Breast epithelium (tissue), 4 donors: ENCODE results near the gene WDPCP. TPM values are rescaled to one million over a fixed set of nuclear protein-coding genes. Genes with fewer than 3 reads are reported as not detected.
A peak's percentile ranks its signal among the peaks of the same experiment; 100 is the strongest.
"Not testable (repeated sequence)": the region's sequence is repeated elsewhere in the genome, so short reads cannot be mapped to it uniquely, and the experiment has no call there.

Experiments
- DNase-seq, 2 donors: peaks; one replicate each; pipeline ENCODE4 v3.0.0-alpha.2; 2019; ENCODE audit warnings: low spot score in 2 of 2
- H3K27ac ChIP-seq, 2 donors: fragments of 200-600 bp; sonication (generic) in 1 of 2; one replicate each; pipeline ENCODE4 v1.5.1; 2016 to 2019; ENCODE audit warnings: mild to moderate bottlenecking in 1 of 2
- H3K27me3 ChIP-seq, 2 donors: fragments of 200-600 bp; sonication (generic) in 1 of 2; one replicate each; pipeline versions ENCODE4 v1.5.1 to v1.6.0; 2017 to 2019; ENCODE audit warnings: control low read depth in 1 of 2, mild to moderate bottlenecking in 1 of 2
- H3K36me3 ChIP-seq: fragments of 200-600 bp; one replicate; pipeline ENCODE4 v1.5.1; 2019
- H3K4me1 ChIP-seq, 2 donors: fragments of 200-600 bp; sonication (generic); one replicate each; pipeline ENCODE4 v1.5.1; 2016 to 2019; ENCODE audit warnings: control low read depth in 1 of 2
- H3K4me3 ChIP-seq, 3 donors: fragments of 200-600 bp; sonication (generic); 1 replicate in 2 of 3; 2 replicates in 1 of 3; pipeline ENCODE4 v1.5.1; 2016 to 2019; ENCODE audit warnings: mild to moderate bottlenecking in 3 of 3, moderate library complexity in 2 of 3
- H3K9me3 ChIP-seq, 2 donors: fragments of 200-600 bp; sonication (generic) in 1 of 2; one replicate each; pipeline ENCODE4 v1.5.1; 2016 to 2019; ENCODE audit warnings: control low read depth in 1 of 2
- POLR2A ChIP-seq: fragments of 450-650 bp; IDR thresholded peaks from one replicate; pipeline ENCODE4 v1.6.1; 2016; ENCODE audit warnings: antibody characterized with exemption, mild to moderate bottlenecking, moderate library complexity
- POLR2AphosphoS5 ChIP-seq, 3 donors: sonication (generic); formaldehyde crosslinking; IDR thresholded peaks; one replicate each; pipeline ENCODE4 v1.6.1; 2017; ENCODE audit warnings: antibody characterized with exemption in 3 of 3
- intact Hi-C: fragments of 100-400 bp; cut with DNase I; formaldehyde crosslinking; loops from one replicate; pipeline ENCODE4 v1.15.1; 2023; ENCODE audit warnings: low total_unique reads
- total RNA-seq, 3 donors: library from RNA; depleted of rRNA; stranded (reverse); fragments of >200 nt; gene quantifications; one replicate each; pipeline ENCODE4 v1.1.0, GENCODE V29; 2016
- TF ChIP-seq, protein P1 (sequence below), 3 donors: fragments of 450-650 bp; IDR thresholded peaks; one replicate each; pipeline ENCODE4 v1.5.1; 2016 to 2017; ENCODE audit warnings: antibody characterized with exemption in 3 of 3, mild to moderate bottlenecking in 3 of 3, moderate library complexity in 3 of 3

The WDPCP gene
- total RNA-seq, 3 donors from 2014 or later = 25.2 to 37.4 (median 29.4) TPM

DNA sequence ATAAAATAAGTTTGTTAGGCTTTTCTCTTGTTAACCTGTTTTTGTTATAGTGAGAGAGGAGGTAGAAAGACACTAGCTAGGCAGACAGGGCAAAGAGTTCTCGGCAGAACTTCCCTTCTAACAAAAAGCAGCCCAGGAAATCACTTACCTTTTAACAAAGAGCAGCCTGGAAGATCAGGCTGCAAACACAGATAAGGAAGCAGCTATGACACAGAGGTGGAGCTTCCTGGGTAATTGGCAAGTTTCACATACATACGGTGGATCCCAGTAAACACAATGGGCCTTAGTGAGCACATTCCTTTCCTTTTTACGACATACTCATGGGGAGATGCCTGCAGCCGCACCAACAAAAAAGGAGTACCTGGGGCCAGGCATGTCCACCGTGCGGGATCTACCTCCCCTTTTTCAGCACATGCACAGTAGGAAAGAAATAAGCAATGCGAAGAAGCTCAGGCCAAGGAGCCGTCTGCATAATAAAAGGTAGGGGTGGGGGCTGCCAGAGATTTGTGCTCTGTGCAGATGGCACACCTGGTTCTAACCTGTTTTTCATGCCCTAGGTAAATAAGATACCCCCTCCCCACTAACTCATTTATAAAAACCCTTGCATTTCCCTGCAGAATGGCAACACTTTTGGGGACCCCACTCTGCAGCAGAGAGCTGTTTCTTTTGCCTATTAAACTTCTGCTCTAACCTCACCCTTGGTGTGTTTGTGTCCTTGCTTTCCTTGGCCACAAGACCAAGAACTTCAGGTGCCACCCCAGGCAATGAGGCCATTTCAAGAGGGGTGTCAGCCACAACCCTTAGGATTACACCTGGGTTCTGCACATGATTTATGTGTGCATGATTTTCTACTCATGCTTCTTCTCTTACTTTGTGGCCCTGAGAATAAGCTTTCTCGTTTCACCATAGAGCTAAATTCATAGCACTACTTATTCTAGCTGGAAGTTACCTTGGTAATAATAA lies 27.0 kb upstream of the WDPCP start:
- no peaks in the 10 kb centered on the region for H3K9me3 ChIP-seq
- DNase-seq = no peak
- H3K27ac ChIP-seq = peak overlapping the region; percentile 21 to 66
- TF ChIP-seq, protein P1, sequence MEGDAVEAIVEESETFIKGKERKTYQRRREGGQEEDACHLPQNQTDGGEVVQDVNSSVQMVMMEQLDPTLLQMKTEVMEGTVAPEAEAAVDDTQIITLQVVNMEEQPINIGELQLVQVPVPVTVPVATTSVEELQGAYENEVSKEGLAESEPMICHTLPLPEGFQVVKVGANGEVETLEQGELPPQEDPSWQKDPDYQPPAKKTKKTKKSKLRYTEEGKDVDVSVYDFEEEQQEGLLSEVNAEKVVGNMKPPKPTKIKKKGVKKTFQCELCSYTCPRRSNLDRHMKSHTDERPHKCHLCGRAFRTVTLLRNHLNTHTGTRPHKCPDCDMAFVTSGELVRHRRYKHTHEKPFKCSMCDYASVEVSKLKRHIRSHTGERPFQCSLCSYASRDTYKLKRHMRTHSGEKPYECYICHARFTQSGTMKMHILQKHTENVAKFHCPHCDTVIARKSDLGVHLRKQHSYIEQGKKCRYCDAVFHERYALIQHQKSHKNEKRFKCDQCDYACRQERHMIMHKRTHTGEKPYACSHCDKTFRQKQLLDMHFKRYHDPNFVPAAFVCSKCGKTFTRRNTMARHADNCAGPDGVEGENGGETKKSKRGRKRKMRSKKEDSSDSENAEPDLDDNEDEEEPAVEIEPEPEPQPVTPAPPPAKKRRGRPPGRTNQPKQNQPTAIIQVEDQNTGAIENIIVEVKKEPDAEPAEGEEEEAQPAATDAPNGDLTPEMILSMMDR (IDR thresholded peaks at IDR 0.05) = no peak
- TF ChIP-seq POLR2A (no peak), POLR2AphosphoS5 (IDR thresholded peaks at IDR 0.05) (no peak)
- H3K4me1 ChIP-seq = no peaks in the 10 kb centered on the region
- no peaks in the 10 kb centered on the region for H3K36me3 ChIP-seq
- intact Hi-C loops = no loop called here
- no peak overlapping the region for H3K4me3 ChIP-seq
- no peaks in the 10 kb centered on the region for H3K27me3 ChIP-seq

DNA sequence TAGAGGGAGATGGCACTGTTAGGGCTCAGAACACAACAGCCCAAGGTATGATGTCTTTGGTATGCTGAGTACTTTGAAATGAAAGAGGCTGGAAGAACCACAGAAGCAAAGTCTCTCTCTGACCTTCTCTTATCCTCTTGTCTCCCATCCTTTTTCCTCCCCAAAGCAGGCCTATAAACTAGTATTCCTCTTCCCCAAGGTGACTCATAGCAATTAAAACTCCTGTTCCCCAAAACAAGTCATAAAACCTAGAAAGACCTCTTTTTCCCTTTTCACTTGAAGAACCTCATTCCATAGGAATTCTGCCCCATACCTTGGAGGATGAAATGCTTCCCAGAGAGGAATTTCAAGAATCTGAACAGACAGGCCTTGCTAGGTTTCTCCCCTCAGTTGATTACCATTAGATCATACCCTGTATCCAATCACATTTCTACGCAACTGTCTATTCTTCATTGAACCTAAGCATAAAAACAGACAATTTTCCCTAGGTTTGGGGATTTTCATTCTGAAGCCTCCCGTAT lies 26.2 kb upstream of the WDPCP start:
- no peaks in the 10 kb centered on the region for H3K9me3 ChIP-seq
- no peak for DNase-seq
- no peak overlapping the region for H3K4me3 ChIP-seq
- TF ChIP-seq, protein P1 (IDR thresholded peaks at IDR 0.05) = no peak
- TF ChIP-seq POLR2A = no peak
- no peak for TF ChIP-seq POLR2AphosphoS5 (IDR thresholded peaks at IDR 0.05)
- intact Hi-C loops = no loop called here
- H3K4me1 ChIP-seq = no peaks in the 10 kb centered on the region
- peak overlapping the region; percentile 21 to 66 for H3K27ac ChIP-seq
- no peaks in the 10 kb centered on the region for H3K36me3 ChIP-seq
- no peaks in the 10 kb centered on the region for H3K27me3 ChIP-seq

DNA sequence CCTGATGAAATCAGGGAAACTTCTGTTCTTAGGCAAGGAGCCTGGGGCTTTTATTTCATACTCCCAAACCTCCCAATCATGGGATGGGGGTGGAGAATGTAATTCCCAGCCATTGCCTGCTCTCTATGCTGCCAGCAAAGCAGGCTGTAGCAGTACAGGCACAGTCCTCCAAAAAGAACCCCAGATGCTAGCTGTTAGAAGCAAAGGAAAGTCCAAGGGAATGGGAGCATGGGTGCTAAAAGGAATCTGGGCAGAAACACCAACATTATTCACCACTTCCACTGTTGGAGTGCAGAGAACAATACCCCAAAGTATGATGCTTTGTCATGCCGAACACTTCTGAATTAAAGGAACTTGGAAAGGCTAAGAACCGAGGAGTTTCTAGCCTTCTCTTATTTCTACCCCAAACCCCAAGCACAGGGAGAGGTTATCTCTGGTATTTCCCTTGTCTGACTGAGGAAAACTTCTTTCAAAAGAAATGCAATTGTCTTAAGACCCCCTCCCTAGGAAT lies 25.2 kb upstream of the WDPCP start:
- no peak overlapping the region for H3K27ac ChIP-seq
- no peak overlapping the region for H3K4me3 ChIP-seq
- TF ChIP-seq, protein P1 (IDR thresholded peaks at IDR 0.05) = no peak
- TF ChIP-seq POLR2AphosphoS5 (IDR thresholded peaks at IDR 0.05) = no peak
- TF ChIP-seq POLR2A = no peak
- DNase-seq = no peak
- no peaks in the 10 kb centered on the region for H3K9me3 ChIP-seq
- intact Hi-C loops = loop anchor here (2.0 kb wide), 1 partner anchor 49 kb away; no protein-coding TSS in a partner anchor
- H3K4me1 ChIP-seq = no peaks in the 10 kb centered on the region
- H3K27me3 ChIP-seq = no peaks in the 10 kb centered on the region
- no peaks in the 10 kb centered on the region for H3K36me3 ChIP-seq

DNA sequence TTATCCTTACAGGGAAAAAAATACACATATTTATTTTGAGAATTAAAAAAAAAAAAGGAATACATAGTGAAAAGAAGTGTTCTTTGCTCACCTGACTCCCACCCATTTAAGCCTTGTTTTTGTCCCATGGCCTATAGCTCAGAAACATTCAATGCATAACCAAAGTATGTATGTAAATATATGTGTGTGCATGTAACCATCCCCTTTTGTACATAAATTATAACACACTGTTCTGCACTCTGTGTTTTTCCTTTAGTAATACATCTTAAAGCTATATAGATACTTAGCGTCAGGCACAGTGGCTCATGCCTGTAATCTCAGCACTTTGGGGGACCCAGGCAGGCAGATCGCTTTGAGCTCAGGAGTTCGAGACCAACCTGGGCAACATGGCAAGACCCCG lies 22.2 kb upstream of the WDPCP start:
- intact Hi-C loops = no loop called here
- H3K27me3 ChIP-seq = no peaks in the 10 kb centered on the region
- H3K4me1 ChIP-seq = no peaks in the 10 kb centered on the region
- TF ChIP-seq, protein P1 (IDR thresholded peaks at IDR 0.05) = no peak
- TF ChIP-seq POLR2A = no peak
- no peak overlapping the region for H3K4me3 ChIP-seq
- DNase-seq = no peak
- no peak overlapping the region for H3K27ac ChIP-seq
- H3K9me3 ChIP-seq = no peaks in the 10 kb centered on the region
- H3K36me3 ChIP-seq = no peaks in the 10 kb centered on the region

DNA sequence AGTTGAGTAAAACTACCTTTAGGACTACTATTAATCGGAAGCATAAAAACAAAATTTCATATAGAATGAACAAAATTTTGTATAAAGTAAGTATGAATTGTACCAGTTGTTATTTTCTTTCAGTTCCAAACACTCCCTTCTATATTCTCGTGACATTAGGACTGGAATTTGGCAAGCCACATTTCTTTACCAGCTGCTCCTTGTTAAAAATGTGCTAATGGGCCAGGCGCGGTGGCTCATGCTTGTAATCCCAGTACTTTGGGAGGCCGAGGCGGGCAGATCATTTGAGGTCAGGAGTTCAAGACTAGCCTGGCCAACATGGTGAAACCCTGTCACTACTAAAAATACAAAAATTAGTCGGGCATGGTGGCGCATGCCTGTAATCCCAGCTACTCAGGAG lies 20.6 kb upstream of the WDPCP start:
- not testable (repeated sequence) for H3K4me1 ChIP-seq, H3K4me3 ChIP-seq, DNase-seq, H3K27ac ChIP-seq, H3K27me3 ChIP-seq, H3K9me3 ChIP-seq
- H3K36me3 ChIP-seq = peaks cover 11% of the 10 kb centered on the region
- intact Hi-C loops = loop anchor here (5.0 kb wide), 1 partner anchor 527 kb away; no protein-coding TSS in a partner anchor
